DOHH2 (cell line): ENCODE measurements around the gene CYFIP2.

ENCODE experiments used
- H3F3A ChIP-seq: fragments of 200-600 bp; sonication (generic), shearing (Covaris generic); 2 replicates; pipeline ENCODE4 v1.6.0; 2016; ENCODE audit warnings: antibody characterized with exemption, mild to moderate bottlenecking; ENCODE audit not compliant: control insufficient read depth, insufficient read depth
- H3K27ac ChIP-seq: fragments of 200-600 bp; sonication (generic); 2 replicates; pipeline ENCODE4 v1.5.1; 2014; ENCODE audit warnings: low read depth, mild to moderate bottlenecking, low read length, moderate library complexity
- H3K27me3 ChIP-seq: fragments of 200-600 bp; sonication (generic); 2 replicates; pipeline ENCODE4 v1.6.1; 2014; ENCODE audit warnings: mild to moderate bottlenecking, low read length, mixed read lengths; ENCODE audit not compliant: control insufficient read depth
- H3K36me3 ChIP-seq: fragments of 200-600 bp; sonication (generic); 2 replicates; pipeline ENCODE4 v1.6.1; 2014; ENCODE audit warnings: mild to moderate bottlenecking, low read length, moderate library complexity, mixed read lengths; ENCODE audit not compliant: control insufficient read depth
- H3K4me1 ChIP-seq: fragments of 200-600 bp; sonication (generic); 2 replicates; pipeline ENCODE4 v1.6.1; 2014; ENCODE audit warnings: mild to moderate bottlenecking, low read length, mixed read lengths; ENCODE audit not compliant: control insufficient read depth
- H3K4me2 ChIP-seq: fragments of 200-600 bp; sonication (generic); 2 replicates; pipeline ENCODE4 v1.6.0; 2014; ENCODE audit warnings: mild to moderate bottlenecking, low read length, moderate library complexity
- H3K4me3 ChIP-seq: fragments of 200-600 bp; sonication (generic); 2 replicates; pipeline ENCODE4 v1.5.1; 2014; ENCODE audit warnings: mild to moderate bottlenecking, low read length, mixed read lengths
- H3K79me2 ChIP-seq: fragments of 200-600 bp; sonication (generic); 2 replicates; pipeline ENCODE4 v1.6.1; 2014; ENCODE audit warnings: mild to moderate bottlenecking, low read length, mixed read lengths; ENCODE audit not compliant: control insufficient read depth
- H3K9me2 ChIP-seq: fragments of 200-600 bp; sonication (generic); replicated peaks from 2 replicates; pipeline ENCODE4 v1.6.1; 2014; ENCODE audit warnings: mild to moderate bottlenecking, low read length, mixed read lengths; ENCODE audit not compliant: control insufficient read depth
- H3K9me3 ChIP-seq: fragments of 200-600 bp; sonication (generic); 2 replicates; pipeline ENCODE4 v1.6.1; 2014; ENCODE audit warnings: antibody characterized with exemption, low read length, mixed read lengths; ENCODE audit not compliant: control insufficient read depth, insufficient read depth
- H4K20me1 ChIP-seq: fragments of 200-600 bp; sonication (generic); 2 replicates; pipeline ENCODE4 v1.6.0; 2014; ENCODE audit warnings: low read depth, mild to moderate bottlenecking, antibody characterized with exemption, low read length, moderate library complexity; ENCODE audit not compliant: control insufficient read depth, insufficient read depth
- CTCF ChIP-seq: fragments of 200-600 bp; sonication (generic); IDR thresholded peaks from one replicate; pipeline ENCODE4 v1.5.1; 2014; ENCODE audit warnings: antibody characterized with exemption, mild to moderate bottlenecking, low read depth, low read length; ENCODE audit not compliant: poor library complexity, severe bottlenecking
- EZH2phosphoT487 ChIP-seq: fragments of 200-600 bp; sonication (generic); IDR thresholded peaks from 2 replicates; pipeline ENCODE4 v1.6.1; 2017; ENCODE audit warnings: borderline replicate concordance, mild to moderate bottlenecking, antibody characterized with exemption, low read length, moderate library complexity, mixed read lengths

Gene CYFIP2

GRCh38 chr5:157286761-157287211 lies 20.9 kb downstream of the CYFIP2 start:
- Histone ChIP-seq H3K27me3 (no peaks in the 10 kb centered on the region), H3K27ac (no peak overlapping the region), H3K4me3 (no peak overlapping the region), H3K9me3 (no peaks in the 10 kb centered on the region), H3K9me2 (no peaks in the 10 kb centered on the region), H3K4me2 (no peak overlapping the region), H3K36me3 (peaks cover 70% of the 10 kb centered on the region), H3K79me2 (peaks cover 53% of the 10 kb centered on the region), H3K4me1 (peaks cover 38% of the 10 kb centered on the region), H3F3A (peaks cover 6% of the 10 kb centered on the region), H4K20me1 (0 out of 2 replicates have a peak, but pooled peaks cover 3% of the 10 kb centered on the region)
- TF ChIP-seq EZH2phosphoT487 (no peak), CTCF (no peak)

- TF ChIP-seq CTCF (no peak), EZH2phosphoT487 (no peak)
- peaks cover 84% of the 10 kb centered on the region for H3K36me3 ChIP-seq
Measured at GRCh38 chr5:157288405-157289163, 22.7 kb downstream of the CYFIP2 start.

GRCh38 chr5:157289164-157289819 lies 23.4 kb downstream of the CYFIP2 start:
- H3K4me1 ChIP-seq, result peaks cover 14% of the 10 kb centered on the region
- H3K9me2 ChIP-seq, result no peaks in the 10 kb centered on the region
- H3K9me3 ChIP-seq, result no peaks in the 10 kb centered on the region
- peaks cover 91% of the 10 kb centered on the region for H3K36me3 ChIP-seq
- 0 out of 2 replicates have a peak, but pooled peaks cover 2% of the 10 kb centered on the region for H3F3A ChIP-seq
- no peaks in the 10 kb centered on the region for H3K27me3 ChIP-seq
- H3K4me2 ChIP-seq, result no peak overlapping the region
- no peaks in the 10 kb centered on the region for H4K20me1 ChIP-seq
- TF ChIP-seq EZH2phosphoT487, result no peak
- no peak for TF ChIP-seq CTCF
- H3K27ac ChIP-seq, result no peak overlapping the region
- H3K4me3 ChIP-seq, result no peak overlapping the region
- peaks cover 30% of the 10 kb centered on the region for H3K79me2 ChIP-seq

More at GRCh38 chr5:157288405-157289163, 22.7 kb downstream of the CYFIP2 start:
- H3K27ac ChIP-seq, result no peak overlapping the region
- no peaks in the 10 kb centered on the region for H3K9me3 ChIP-seq
- H3F3A ChIP-seq, result 0 out of 2 replicates have a peak, but pooled peaks cover 2% of the 10 kb centered on the region
- H4K20me1 ChIP-seq, result 0 out of 2 replicates have a peak, but pooled peaks cover 3% of the 10 kb centered on the region
- no peak overlapping the region for H3K4me2 ChIP-seq
- no peak overlapping the region for H3K4me3 ChIP-seq
- peaks cover 20% of the 10 kb centered on the region for H3K4me1 ChIP-seq
- peaks cover 37% of the 10 kb centered on the region for H3K79me2 ChIP-seq
- H3K27me3 ChIP-seq, result no peaks in the 10 kb centered on the region
- no peaks in the 10 kb centered on the region for H3K9me2 ChIP-seq
